ENCODE data around the gene ASB15. TPM values are rescaled to one million over a fixed set of nuclear protein-coding genes. Genes with fewer than 3 reads are reported as not detected.

ASB15 gene
- total and polyA plus RNA-seq, 2 of the 8 experiments (the other 6 are each of a cell fraction or from before 2014, with no cell fraction given), result not detected

DNA sequence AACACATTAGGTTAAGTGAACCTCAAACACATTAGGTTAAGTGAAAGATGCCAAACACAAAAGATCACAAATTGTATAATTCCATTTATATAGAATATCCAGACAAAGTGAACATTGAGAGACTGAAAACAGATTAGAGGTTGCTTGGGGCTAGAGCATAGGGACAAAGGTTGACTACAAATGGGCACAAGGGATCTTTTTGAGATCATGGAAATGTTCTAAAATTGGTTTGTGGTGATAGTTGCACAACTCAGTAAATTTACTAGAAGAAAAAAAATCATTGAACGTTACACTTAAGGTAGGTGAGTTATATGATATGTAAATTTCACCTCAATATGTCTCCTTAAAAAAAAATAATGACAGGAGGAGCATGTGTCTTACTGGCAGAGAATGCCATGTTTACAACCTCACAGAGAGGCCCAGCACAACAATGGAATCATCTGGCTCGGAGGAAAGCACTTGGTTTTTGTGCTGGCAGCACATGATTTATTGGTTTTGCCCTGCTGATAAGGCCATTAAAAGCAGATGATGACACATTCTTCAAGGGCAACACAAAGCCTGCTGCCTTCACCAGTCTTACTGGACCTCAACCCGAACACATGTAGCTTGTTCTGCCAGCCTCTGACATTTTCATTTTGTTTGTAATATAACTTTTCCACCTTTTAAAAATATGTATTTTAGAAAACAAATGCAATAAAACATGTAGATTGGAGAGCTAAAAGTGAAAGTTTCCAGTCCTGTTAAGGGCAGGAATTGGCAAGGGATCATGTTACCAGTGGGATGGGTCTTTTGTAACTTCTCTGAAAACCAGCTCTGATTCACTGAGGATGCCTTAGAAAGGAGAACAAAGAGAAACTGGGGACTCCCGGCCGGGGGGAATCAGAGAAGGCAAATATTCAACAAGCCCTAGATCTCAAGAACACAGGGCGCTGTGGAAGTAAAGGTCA is 42.1 kb downstream of the ASB15 start (continued):
- TF ChIP-seq, protein P1, sequence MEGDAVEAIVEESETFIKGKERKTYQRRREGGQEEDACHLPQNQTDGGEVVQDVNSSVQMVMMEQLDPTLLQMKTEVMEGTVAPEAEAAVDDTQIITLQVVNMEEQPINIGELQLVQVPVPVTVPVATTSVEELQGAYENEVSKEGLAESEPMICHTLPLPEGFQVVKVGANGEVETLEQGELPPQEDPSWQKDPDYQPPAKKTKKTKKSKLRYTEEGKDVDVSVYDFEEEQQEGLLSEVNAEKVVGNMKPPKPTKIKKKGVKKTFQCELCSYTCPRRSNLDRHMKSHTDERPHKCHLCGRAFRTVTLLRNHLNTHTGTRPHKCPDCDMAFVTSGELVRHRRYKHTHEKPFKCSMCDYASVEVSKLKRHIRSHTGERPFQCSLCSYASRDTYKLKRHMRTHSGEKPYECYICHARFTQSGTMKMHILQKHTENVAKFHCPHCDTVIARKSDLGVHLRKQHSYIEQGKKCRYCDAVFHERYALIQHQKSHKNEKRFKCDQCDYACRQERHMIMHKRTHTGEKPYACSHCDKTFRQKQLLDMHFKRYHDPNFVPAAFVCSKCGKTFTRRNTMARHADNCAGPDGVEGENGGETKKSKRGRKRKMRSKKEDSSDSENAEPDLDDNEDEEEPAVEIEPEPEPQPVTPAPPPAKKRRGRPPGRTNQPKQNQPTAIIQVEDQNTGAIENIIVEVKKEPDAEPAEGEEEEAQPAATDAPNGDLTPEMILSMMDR (IDR thresholded peaks at IDR 0.05; ENCODE audit: control extremely low read depth in 1 of 3, insufficient read depth in 1 of 3, low read depth in 1 of 3, low read length in 3 of 3), result no peak
- no peak for TF ChIP-seq PHF8 (conservative IDR thresholded peaks at IDR 0.05; ENCODE audit: low read depth, low read length)
- TF ChIP-seq POLR2A (IDR thresholded peaks at IDR 0.05; ENCODE audit: control extremely low read depth in 1 of 2, low read depth in 2 of 2, low read length in 2 of 2), result peak in 1 of 2 experiments; percentile 55; a peak in 1 of 3 replicates
- TF ChIP-seq, protein P2, sequence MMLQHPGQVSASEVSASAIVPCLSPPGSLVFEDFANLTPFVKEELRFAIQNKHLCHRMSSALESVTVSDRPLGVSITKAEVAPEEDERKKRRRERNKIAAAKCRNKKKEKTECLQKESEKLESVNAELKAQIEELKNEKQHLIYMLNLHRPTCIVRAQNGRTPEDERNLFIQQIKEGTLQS (IDR thresholded peaks at IDR 0.05; ENCODE audit: insufficient read depth, low read depth, low read length), result no peak
- peak; percentile 81 for TF ChIP-seq TAF7 (optimal IDR thresholded peaks at IDR 0.05; ENCODE audit: borderline replicate concordance, low read depth, low read length)
- TF ChIP-seq EGR1 (IDR thresholded peaks at IDR 0.05; ENCODE audit: borderline replicate concordance, low read depth, low read length), result no peak
- TF ChIP-seq EP300 (IDR thresholded peaks at IDR 0.05; ENCODE audit: borderline replicate concordance in 1 of 2, low read depth in 2 of 2, low read length in 2 of 2), result no peak
